OCI-LY1 (cell line): Measurements from ENCODE around the gene OMP.

Experiments used
- H2AFZ ChIP-seq: fragments of 200-600 bp; sonication (generic), shearing (Covaris generic); 2 replicates; pipeline ENCODE4 v1.6.0; 2014; ENCODE audit warnings: antibody characterized with exemption, mild to moderate bottlenecking, low read length
- H3F3A ChIP-seq: fragments of 200-600 bp; sonication (generic), shearing (Covaris generic); 2 replicates; pipeline ENCODE4 v1.6.0; 2014; ENCODE audit warnings: mild to moderate bottlenecking, antibody characterized with exemption, low read length, moderate library complexity; ENCODE audit not compliant: insufficient read depth
- H3K27ac ChIP-seq: fragments of 200-600 bp; sonication (generic); 2 replicates; pipeline ENCODE4 v1.5.1; 2014; ENCODE audit warnings: low read length, mixed run types, mild to moderate bottlenecking, low read depth; ENCODE audit not compliant: poor library complexity, severe bottlenecking
- H3K27me3 ChIP-seq: fragments of 200-600 bp; sonication (generic); 2 replicates; pipeline ENCODE4 v1.6.0; 2014; ENCODE audit warnings: antibody characterized with exemption, mild to moderate bottlenecking, low read length, moderate library complexity; ENCODE audit not compliant: insufficient read depth
- H3K36me3 ChIP-seq: fragments of 200-600 bp; sonication (generic); 2 replicates; pipeline ENCODE4 v1.6.1; 2014; ENCODE audit warnings: mild to moderate bottlenecking, antibody characterized with exemption, low read length, moderate library complexity, mixed read lengths; ENCODE audit not compliant: insufficient read depth
- H3K4me1 ChIP-seq: fragments of 200-600 bp; sonication (generic); 2 replicates; pipeline ENCODE4 v1.5.1; 2014; ENCODE audit warnings: mild to moderate bottlenecking, low read length, moderate library complexity; ENCODE audit not compliant: insufficient read depth, severe bottlenecking
- H3K4me2 ChIP-seq: fragments of 200-600 bp; sonication (generic), shearing (Covaris generic); 2 replicates; pipeline ENCODE4 v1.6.1; 2014; ENCODE audit warnings: low read length
- H3K4me3 ChIP-seq: fragments of 200-600 bp; sonication (generic); 2 replicates; pipeline ENCODE4 v1.5.1; 2014; ENCODE audit warnings: low read length, low read depth, mild to moderate bottlenecking, mixed read lengths; ENCODE audit not compliant: poor library complexity, severe bottlenecking
- H3K79me2 ChIP-seq: fragments of 200-600 bp; shearing (Covaris generic); 2 replicates; pipeline ENCODE4 v1.6.1; 2016; ENCODE audit warnings: mixed run types, low read length, mixed read lengths; ENCODE audit not compliant: insufficient read depth
- H3K9ac ChIP-seq: fragments of 200-600 bp; sonication (generic), shearing (Covaris generic); 2 replicates; pipeline ENCODE4 v1.6.1; 2014; ENCODE audit warnings: mild to moderate bottlenecking, low read length, mixed read lengths
- H3K9me2 ChIP-seq: fragments of 200-600 bp; sonication (generic), shearing (Covaris generic); 2 replicates; pipeline ENCODE4 v1.6.1; 2014; ENCODE audit warnings: low read depth, mild to moderate bottlenecking, low read length, mixed read lengths
- H3K9me3 ChIP-seq: fragments of 200-600 bp; shearing (Covaris generic); 2 replicates; pipeline ENCODE4 v1.6.1; 2014; ENCODE audit warnings: low read length, mixed read lengths
- H4K20me1 ChIP-seq: fragments of 200-600 bp; sonication (generic), shearing (Covaris generic); 2 replicates; pipeline ENCODE4 v1.6.0; 2016; ENCODE audit warnings: mild to moderate bottlenecking, low read length; ENCODE audit not compliant: insufficient read depth
- CTCF ChIP-seq: fragments of 200-600 bp; sonication (generic), shearing (Covaris generic); IDR thresholded peaks from 2 replicates; pipeline ENCODE4 v1.5.1; 2017; ENCODE audit warnings: mild to moderate bottlenecking, antibody characterized with exemption, low read length, moderate library complexity, mixed read lengths
- EZH2 ChIP-seq: fragments of 200-600 bp; sonication (generic), shearing (Covaris generic); IDR thresholded peaks from 2 replicates; pipeline ENCODE4 v1.8.0; 2017; ENCODE audit warnings: borderline replicate concordance, mixed run types, mild to moderate bottlenecking, antibody characterized with exemption, low read length, moderate library complexity, mixed read lengths

Gene OMP

DNA sequence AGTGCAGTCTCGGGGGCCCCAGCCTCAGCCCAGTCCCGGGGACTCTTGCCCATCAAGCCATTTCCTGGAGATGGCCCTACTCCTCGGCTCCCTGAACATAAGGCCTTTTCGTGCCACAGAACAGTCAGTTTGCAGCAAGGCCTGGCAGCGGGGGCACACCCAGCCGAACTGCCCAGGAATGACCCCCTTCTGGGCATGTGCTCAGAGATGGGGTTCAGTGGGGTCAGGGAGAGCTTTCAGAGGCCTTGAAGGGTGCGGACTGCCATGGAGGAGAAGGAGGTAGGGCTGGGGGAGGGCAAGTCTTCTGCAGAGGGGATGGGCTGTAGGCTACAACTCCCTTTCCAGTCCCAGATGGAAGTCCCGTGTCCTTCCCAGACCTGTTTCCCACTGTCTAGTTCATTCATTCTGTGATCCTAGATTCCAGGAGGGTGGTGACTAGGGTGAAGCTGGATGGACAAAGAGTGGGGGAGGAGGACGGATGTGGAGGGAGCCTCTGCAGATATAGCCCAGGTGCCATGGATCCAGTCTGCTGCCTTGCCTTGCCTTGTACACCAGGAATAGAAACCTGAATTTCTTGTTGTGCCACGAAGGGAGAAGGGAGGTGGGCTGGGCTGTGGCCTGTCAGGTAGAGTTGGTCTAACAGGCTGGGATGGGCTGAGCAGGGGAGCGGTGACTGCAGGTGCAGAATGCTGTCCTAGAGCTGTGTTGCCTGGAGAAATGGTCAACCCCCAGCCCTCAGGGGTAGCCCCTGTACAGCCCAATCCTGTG is 14.2 kb upstream of the OMP start:
- H3K4me1 ChIP-seq, result no peaks in the 10 kb centered on the region
- no peaks in the 10 kb centered on the region for H3F3A ChIP-seq
- H3K4me3 ChIP-seq, result no peak overlapping the region
- H3K9ac ChIP-seq, result no peak overlapping the region
- no peaks in the 10 kb centered on the region for H3K9me3 ChIP-seq
- no peaks in the 10 kb centered on the region for H4K20me1 ChIP-seq
- H3K36me3 ChIP-seq, result no peaks in the 10 kb centered on the region
- H3K27me3 ChIP-seq, result peaks cover 9% of the 10 kb centered on the region; the same call in 1 of the 2 replicates
- no peak overlapping the region for H3K4me2 ChIP-seq
- no peaks in the 10 kb centered on the region for H3K9me2 ChIP-seq
- no peak overlapping the region for H3K27ac ChIP-seq
- no peak overlapping the region for H2AFZ ChIP-seq
- TF ChIP-seq EZH2 (no peak), CTCF (no peak)
- no peaks in the 10 kb centered on the region for H3K79me2 ChIP-seq

- no peaks in the 10 kb centered on the region for H3K9me3 ChIP-seq
- TF ChIP-seq CTCF, result no peak
- no peak overlapping the region for H3K9ac ChIP-seq
- H3K27ac ChIP-seq, result no peak overlapping the region
- no peak overlapping the region for H2AFZ ChIP-seq
- H3K4me2 ChIP-seq, result no peak overlapping the region
- H4K20me1 ChIP-seq, result no peaks in the 10 kb centered on the region
- H3K27me3 ChIP-seq, result peaks cover 9% of the 10 kb centered on the region; the same call in 1 of the 2 replicates
- H3K4me1 ChIP-seq, result no peaks in the 10 kb centered on the region
- H3K36me3 ChIP-seq, result no peaks in the 10 kb centered on the region
- H3K4me3 ChIP-seq, result no peak overlapping the region
- no peaks in the 10 kb centered on the region for H3F3A ChIP-seq
- no peaks in the 10 kb centered on the region for H3K79me2 ChIP-seq
- H3K9me2 ChIP-seq, result no peaks in the 10 kb centered on the region
Measured at GRCh38 chr11:77089004-77089545, 13.6 kb upstream of the OMP start.

GRCh38 chr11:77090046-77090372 is 12.6 kb upstream of the OMP start:
- Histone ChIP-seq H2AFZ (no peak overlapping the region), H3K9me3 (no peaks in the 10 kb centered on the region), H3K9ac (no peak overlapping the region), H3K9me2 (no peaks in the 10 kb centered on the region), H3K4me2 (no peak overlapping the region), H4K20me1 (no peaks in the 10 kb centered on the region), H3F3A (no peaks in the 10 kb centered on the region), H3K27ac (no peak overlapping the region), H3K27me3 (0 out of 2 replicates have a peak, but pooled peaks cover 9% of the 10 kb centered on the region), H3K79me2 (no peaks in the 10 kb centered on the region), H3K4me3 (no peak overlapping the region), H3K4me1 (no peaks in the 10 kb centered on the region), H3K36me3 (no peaks in the 10 kb centered on the region)
- no peak for TF ChIP-seq EZH2
- TF ChIP-seq CTCF, result no peak
